ENCODE data around the gene KAZN.

GRCh38 chr1:15036101-15036500 is 437.6 kb downstream of the KAZN start:
- TF ChIP-seq CTCF (conservative IDR thresholded peaks at IDR 0.05; ENCODE audit: low read length) (no peak), EZH2phosphoT487 (IDR thresholded peaks at IDR 0.05; ENCODE audit: borderline replicate concordance) (no peak)
